Tibial nerve (tissue), 3 donors: ENCODE measurements around the gene POLA2.

Source experiments
- CTCF ChIP-seq, 5 experiments: fragments of 200-600 bp in 3 of 5; fragments of 450-650 bp in 2 of 5; sonication (generic) in 3 of 5; IDR thresholded peaks; one replicate each; pipeline ENCODE4 v1.5.1; 2016 to 2019; ENCODE audit warnings: antibody characterized with exemption in 5 of 5, mild to moderate bottlenecking in 3 of 5, moderate library complexity in 2 of 5
- POLR2A ChIP-seq, 2 donors: fragments of 450-650 bp; IDR thresholded peaks; one replicate each; pipeline ENCODE4 v1.6.1; 2017; ENCODE audit warnings: antibody characterized with exemption in 2 of 2, mild to moderate bottlenecking in 2 of 2, moderate library complexity in 2 of 2

- TF ChIP-seq CTCF (IDR thresholded peaks at IDR 0.05), result no peak
- no peak for TF ChIP-seq POLR2A (IDR thresholded peaks at IDR 0.05)
Measured at GRCh38 chr11:65297026-65297672, 35.4 kb downstream of the POLA2 start.
